HG02885 (cell line): Measurements from ENCODE around the gene OCA2.

Experiments
- ATAC-seq: cut with Tn5 transposase; IDR thresholded peaks from one replicate; pipeline ENCODE4 v1.9.1; 2021; ENCODE audit warnings: mild to moderate bottlenecking; ENCODE audit not compliant: unreplicated experiment, poor library complexity

OCA2 gene

DNA sequence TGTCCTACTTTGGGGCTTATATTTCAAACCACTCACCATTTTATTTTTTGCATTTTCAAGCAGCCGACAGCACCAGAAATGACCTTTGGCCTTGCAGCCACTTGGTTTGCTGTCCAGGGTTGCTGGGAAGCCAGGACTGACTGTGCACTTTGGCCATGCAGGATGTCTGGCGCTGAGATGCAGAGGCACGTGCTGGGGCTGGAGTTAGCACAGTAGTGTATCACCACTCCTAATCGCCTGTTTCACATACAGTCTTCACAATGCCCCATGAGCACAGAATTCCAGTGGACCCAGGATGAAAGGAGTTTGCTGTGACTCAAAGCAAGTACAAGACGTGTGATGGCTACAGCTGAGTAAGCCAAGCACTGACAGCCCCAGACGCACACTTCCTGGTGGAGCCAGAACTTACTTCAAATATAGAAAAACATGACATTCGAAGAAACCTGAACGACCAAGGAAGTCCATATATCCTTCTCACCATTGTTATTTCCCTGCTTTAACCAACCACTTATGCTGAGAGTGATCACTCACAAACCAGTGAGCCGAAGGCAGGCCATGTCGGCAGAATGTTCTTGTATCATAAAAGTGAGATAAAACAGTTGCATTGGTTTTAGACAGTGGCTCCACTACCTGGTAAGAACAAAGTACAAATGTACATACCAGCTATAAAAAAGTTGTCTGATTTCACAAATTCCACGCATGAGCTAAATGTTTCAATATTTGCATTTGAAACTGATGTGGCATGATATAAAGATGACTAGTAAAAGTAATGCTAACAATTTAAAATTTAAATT lies 16.0 kb downstream of the OCA2 start:
- ATAC-seq: no peak

DNA sequence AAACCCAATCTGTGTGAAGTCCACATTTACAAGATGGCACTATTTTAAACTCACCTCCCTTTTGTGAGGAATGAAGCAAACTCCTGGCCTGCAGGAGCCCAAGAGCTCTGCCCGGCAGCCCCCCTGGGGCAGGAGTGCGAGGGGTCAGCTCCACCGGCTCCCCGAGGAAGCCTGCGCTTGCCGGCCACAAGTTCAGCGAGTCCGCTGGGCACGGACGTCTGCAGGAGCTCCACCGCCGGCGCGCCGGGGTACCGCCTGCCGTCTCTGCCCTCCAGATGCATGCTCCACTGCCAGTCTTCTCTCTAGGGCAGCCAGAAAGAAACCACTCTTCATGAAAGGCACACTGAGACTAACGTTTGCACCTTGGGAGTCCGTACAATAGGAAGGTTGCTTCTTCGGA lies 17.5 kb downstream of the OCA2 start:
- ATAC-seq: no peak

- ATAC-seq: no peak
Measured at GRCh38 chr15:28080386-28080785, 18.7 kb downstream of the OCA2 start.

GRCh38 chr15:28079313-28079969 lies 19.7 kb downstream of the OCA2 start:
- ATAC-seq: no peak

GRCh38 chr15:28078191-28078719 lies 20.9 kb downstream of the OCA2 start:
- no peak for ATAC-seq

DNA sequence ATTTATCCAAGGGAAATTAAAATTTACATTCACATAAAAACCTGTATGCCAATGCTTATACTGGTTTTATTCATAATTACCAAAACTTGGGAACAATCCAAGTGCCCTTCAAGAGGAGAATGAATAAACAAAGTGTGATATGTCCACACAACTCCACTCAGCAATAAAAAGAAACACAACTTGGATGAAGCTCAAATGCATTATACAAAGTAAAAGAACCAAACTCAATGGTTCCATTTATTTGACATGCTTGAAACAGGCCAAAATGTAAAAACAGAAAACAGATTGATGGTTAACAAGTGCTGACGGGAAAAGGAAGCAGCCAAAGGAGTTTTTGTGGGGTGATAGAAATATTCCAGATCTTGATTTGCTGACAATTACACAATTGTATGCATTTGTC lies 23.5 kb downstream of the OCA2 start:
- ATAC-seq: no peak

DNA sequence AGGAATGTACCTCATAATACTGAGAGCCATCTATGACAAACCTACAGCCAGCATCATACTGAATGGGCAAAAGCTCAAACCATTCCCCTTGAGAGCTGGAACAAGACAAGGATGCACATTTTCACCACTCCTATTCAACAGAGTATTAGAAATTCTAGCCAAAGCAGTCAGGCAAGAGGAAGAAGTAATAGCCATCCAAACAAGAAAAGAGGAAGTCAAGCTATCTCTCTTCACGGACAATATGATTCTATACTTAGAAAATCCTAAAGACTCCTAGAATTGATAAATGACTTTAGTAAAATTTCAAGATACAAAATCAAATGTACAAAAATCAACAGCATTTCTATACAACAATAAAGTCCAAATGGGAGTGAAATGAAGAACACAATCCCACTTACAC lies 30.2 kb downstream of the OCA2 start:
- ATAC-seq: no peak

DNA sequence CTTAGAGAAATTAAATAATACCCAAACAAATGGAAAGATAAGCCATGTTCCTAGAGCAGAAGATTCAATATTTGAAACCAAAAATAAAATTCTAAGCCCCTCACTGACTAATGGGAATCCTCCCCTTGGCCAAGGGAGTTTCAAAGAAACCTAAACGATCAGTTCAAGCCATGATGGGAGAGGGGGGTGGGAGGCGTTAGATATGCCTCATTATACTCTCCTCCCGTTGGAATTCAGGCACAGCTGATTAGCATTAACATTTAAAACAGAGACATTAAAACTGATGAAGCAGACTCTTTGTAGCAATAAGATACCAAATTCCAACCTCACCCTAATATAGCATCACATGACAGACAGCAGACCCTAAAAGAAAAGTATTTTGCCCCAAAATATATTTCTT lies 32.9 kb downstream of the OCA2 start:
- ATAC-seq: no peak

GRCh38 chr15:28060005-28060404 lies 39.1 kb downstream of the OCA2 start:
- ATAC-seq: no peak

DNA sequence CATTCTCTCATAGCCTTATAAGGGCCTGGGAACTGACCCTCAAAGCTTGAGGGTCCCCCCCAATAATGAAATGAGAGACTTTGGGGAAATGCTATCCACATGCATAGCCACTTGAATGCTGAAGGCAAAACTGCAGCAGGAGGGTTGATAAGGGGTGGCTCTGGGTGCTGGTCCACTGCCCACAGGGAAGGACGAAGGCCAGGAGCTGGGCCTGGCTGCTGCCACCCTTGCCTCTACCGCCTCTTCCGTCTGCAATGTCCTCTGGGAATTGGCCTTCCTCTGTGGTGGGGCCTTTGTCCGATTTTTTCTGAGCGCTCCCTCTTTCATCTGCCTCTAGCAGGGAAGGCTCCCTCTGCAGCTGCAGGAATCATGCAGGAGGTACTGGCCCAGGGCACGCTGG lies 41.0 kb downstream of the OCA2 start:
- ATAC-seq: no peak

GRCh38 chr15:28051955-28052633 lies 47.0 kb downstream of the OCA2 start:
- ATAC-seq: no peak

DNA sequence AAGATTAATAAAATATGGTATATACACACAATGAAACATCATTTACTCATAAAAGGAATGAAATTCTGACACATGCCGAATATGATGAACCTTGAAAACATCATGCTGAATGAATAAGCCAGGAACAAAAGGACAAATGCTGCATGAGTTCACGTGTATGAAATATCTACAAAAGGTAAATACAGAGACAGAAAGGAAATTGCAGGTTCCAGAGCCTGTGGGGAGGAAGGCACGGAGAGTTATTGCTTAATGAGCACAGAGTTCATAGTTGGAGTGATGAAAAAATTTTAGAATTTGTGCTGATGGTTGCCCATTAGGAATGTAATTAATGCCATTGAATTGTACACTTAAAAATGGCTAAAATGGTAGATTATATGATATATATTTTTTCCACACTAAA lies 49.5 kb downstream of the OCA2 start:
- ATAC-seq: no peak

GRCh38 chr15:28047277-28047676 lies 51.8 kb downstream of the OCA2 start:
- ATAC-seq: no peak

- ATAC-seq: no peak
Measured at GRCh38 chr15:28044121-28044672, 54.9 kb downstream of the OCA2 start.

GRCh38 chr15:28043691-28044091 lies 55.4 kb downstream of the OCA2 start:
- no peak for ATAC-seq

GRCh38 chr15:28037969-28038590 lies 61.0 kb downstream of the OCA2 start:
- no peak for ATAC-seq

DNA sequence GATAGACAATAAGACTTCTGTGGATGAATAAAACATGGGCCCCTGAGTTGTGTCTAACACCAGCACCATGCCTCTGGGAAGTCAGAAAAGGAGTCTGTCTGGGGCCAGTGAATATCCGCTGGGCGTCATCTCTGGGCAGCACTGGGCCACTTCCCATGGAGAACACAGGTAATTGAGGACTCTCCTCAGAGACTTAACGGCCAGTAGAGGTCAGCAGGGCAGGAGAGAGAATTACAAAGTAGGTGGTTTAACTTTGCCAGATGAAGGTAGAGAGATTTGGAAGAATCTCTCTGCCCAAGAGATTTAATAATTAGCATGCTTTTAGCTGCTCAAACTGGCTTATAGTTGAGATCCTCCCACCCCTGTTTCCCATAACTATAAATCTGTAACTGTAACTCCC lies 65.7 kb downstream of the OCA2 start:
- no peak for ATAC-seq

DNA sequence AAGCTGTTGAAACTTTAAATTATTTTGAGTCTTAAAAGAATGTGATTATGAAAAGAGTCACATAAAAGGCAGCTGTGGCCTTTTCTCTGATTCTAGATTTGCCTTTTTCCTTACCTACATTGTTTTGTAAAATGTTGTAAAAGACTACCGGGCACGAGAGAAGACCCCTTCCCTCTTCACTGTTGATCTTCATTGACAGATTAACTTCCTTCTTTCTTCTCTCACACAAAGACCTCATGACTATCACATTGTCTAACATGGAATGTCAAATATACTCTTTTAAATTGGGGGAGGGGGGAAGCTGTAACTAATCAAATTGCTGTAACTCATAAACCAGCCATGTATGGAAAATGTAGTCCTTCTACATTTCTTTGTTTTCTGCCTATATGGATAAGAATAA lies 68.3 kb downstream of the OCA2 start:
- no peak for ATAC-seq

DNA sequence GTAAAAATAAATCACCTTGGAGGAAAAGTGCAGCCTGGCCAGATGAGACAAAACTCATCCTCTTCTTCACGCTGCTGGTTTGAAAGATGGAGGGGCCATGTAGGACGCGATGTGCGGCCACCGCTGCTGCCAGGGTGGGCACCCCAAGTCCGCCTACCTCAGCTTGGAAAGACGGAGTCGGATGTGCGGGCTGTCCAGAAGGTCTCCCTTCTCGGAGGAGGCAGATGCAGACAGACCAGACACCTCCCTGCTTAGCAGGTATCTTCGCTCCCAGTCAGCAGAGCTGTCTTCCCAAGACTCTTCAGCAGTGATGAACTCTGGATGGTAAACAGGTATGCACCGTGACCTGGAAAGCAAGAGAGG lies 71.4 kb downstream of the OCA2 start:
- ATAC-seq: no peak
